G401 (cell line): ENCODE results near the gene MTA3. TPM values are rescaled to one million over a fixed set of nuclear protein-coding genes. Genes with fewer than 3 reads are reported as not detected.

Experiments used
- total RNA-seq: library from RNA; depleted of rRNA; stranded (reverse); fragments of >200 nt; shearing (Covaris generic); gene quantifications from 2 replicates; pipeline ENCODE4 v1.2.3, GENCODE V29; 2014; rRNA removed

Gene MTA3
- total RNA-seq, 1 experiment from 2014 or later = 61.2 TPM

Other genes with a start within 250 kb of the MTA3 start
- 258 and 299 TPM in 2 replicates for gene COX7A2L, start 207.4 kb upstream of the MTA3 start, total RNA-seq
- 3.4 and 3.9 TPM in 2 replicates for gene KCNG3, start 74.7 kb upstream of the MTA3 start, total RNA-seq
- not detected in 2 replicates for gene OXER1, start 195.5 kb downstream of the MTA3 start, total RNA-seq
- not detected in 2 replicates for gene HAAO, start 224.0 kb downstream of the MTA3 start, total RNA-seq